ENCODE results near the gene RAB18. TPM values are rescaled to one million over a fixed set of nuclear protein-coding genes. Genes with fewer than 3 reads are reported as not detected.
"Not testable (repeated sequence)": the region's sequence is repeated elsewhere in the genome, so short reads cannot be mapped to it uniquely, and the experiment has no call there.

RAB18 gene
- total RNA-seq: 96.9 TPM

GRCh38 chr10:27504007-27504807, at the start of gene RAB18:
Gene RAB18 (plus strand): TSS chr10:27504304. CDS start chr10:27504370, 66 bp downstream.
- DNase-seq (ENCODE audit: low spot score) (peak; percentile 98), ATAC-seq (peak; percentile 99)
- intact Hi-C loops (cut with DNase I): no loop called here

DNA sequence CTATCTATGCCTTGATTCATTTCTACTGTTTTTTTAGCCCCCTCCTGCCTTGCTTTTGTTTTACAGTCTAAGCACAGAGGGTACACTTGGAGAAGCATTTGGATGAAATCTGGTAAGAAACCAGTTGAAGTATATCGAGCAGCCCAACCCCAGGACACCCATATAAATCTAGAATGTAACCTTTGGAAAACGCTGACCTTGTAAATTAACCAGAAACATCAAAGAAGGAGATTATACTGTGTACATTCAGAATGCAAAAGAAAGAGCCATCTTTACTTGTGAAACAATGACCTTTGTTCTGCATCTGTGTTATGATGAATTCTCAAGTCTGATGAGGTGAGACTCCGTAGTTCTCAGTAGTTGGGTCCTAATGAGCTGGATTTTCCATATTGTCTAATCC, 49.3 kb upstream of the RAB18 start:
- ATAC-seq: no peak
- intact Hi-C loops (cut with DNase I): no loop called here
- no peak for DNase-seq (ENCODE audit: low spot score)

- peak; percentile 55 for ATAC-seq
- intact Hi-C loops (cut with DNase I): no loop called here
- DNase-seq (ENCODE audit: low spot score): no peak
Observed at GRCh38 chr10:27457261-27457945, 46.7 kb upstream of the RAB18 start.

DNA sequence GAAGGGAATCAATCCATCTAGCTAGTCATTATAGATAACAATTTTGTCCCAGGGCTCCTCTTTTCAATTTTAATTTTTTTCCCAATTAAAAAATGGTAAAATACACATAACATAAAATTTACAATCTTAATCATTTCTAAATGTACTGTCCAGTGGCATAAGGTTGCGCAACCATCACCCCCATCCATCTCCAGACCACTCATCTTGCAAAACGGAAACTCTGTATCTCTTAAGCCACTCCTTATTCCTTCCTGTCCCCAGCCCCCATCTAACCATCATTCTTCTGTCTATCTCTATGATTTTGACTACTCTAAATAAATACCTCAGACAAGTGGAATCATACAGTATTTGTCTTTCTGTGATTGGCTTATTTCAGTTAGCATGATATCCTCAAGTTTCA, 46.1 kb upstream of the RAB18 start:
- DNase-seq (ENCODE audit: low spot score): no peak
- no peak for ATAC-seq
- intact Hi-C loops (cut with DNase I): no loop called here

DNA sequence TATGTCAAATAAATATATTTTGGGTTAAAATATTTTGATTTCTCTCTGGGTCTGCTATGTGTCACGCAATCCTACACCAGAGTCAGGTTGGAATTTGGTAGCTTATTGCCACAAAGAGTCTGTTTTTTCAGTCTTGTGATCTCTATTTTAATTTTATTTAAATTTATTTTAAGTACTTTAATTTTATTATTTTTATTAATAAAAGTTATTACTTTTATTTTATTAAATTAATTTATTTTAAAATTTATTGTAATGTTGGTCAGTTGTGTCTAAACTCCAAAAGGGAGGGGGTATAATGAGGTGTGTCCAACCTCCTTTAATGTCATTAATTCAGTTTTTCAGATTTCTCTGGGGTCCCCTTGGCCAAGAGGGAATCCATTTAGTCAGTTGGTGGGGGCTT, 42.8 kb upstream of the RAB18 start:
- intact Hi-C loops (cut with DNase I): no loop called here
- DNase-seq (ENCODE audit: low spot score) (no peak), ATAC-seq (no peak)

DNA sequence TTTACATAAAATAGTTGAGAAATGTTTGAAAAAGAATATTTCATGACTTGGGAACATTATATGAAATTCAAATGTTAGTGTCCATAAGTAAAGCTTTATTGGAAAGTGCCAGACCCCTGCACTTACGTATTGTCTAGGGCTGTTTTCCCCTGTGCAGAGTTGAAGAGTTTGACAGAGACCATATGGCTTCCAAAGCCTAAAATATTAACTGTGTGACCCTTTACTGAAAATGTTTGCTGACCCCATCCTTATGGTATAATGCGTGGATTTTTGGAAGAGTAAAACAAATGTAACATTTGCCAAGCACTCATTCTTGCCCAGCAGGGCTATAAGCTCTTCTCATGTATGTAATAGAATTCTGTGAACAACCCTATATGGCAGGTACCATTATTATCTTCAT, 40.1 kb upstream of the RAB18 start:
- no peak for DNase-seq (ENCODE audit: low spot score)
- intact Hi-C loops (cut with DNase I): no loop called here
- no peak for ATAC-seq

- no peak for DNase-seq (ENCODE audit: low spot score)
- no peak for ATAC-seq
- intact Hi-C loops (cut with DNase I): no loop called here
Observed at GRCh38 chr10:27464993-27465392, 39.1 kb upstream of the RAB18 start.

- ATAC-seq; intact Hi-C loops (cut with DNase I); DNase-seq (ENCODE audit: low spot score): not testable (repeated sequence)
Observed at GRCh38 chr10:27465596-27465995, 38.5 kb upstream of the RAB18 start.

DNA sequence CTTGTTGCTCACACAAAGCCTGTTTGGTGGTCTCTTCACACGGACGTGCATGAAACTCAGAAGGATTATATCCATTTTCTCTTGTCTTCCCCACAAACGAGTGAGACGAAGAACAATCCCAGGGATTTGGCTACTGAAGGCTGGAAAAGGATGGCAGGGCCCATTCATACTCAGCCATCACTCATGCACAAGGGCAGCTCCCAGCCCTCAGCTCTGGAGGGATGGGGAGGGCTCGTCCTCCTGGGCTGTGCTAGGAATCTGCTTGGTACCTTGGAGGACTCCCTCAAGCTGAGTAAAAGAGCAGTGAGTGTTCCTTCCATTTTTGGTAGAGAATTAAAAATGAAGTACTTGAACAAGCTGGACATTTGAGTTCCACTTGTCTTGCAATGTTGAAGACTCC, 33.2 kb upstream of the RAB18 start:
- no peak for ATAC-seq
- no peak for DNase-seq (ENCODE audit: low spot score)
- intact Hi-C loops (cut with DNase I): no loop called here

DNA sequence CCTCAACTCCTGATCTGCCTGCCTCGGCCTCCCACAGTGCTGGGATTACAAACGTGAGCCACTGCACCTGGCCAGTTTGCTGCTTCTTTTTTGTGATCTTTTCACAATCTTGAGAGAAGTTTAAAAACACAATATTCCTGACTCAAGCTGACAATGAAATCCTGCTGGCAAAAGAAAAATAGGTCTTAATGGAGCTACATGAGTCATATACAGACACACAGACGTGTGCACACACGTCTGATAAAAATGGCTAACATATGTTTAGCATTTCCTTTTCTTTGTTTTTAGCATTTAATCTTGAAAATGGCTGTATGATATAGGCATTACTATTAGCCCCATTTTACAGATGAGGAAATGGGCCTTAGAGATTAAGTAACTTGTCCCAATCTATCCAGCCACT, 29.4 kb upstream of the RAB18 start:
- no peak for DNase-seq (ENCODE audit: low spot score)
- no peak for ATAC-seq
- intact Hi-C loops (cut with DNase I): no loop called here

DNA sequence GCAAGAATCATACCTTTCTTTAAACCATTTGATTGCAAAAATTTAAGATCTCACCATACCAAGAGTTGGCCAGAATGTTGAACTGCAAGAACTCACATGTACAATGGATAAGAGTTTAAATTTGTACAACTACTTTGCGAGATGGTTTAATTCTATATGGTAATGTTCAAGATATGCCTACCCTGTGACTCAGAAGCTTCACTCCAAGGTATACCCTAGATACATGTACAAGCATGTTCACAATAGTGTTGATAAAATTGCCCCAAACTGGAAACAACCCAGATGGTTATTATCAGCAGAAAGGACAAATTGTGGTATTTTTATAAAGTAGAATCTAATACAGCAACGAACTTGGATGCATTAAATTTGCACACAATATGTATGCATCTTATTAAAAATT, 25.1 kb upstream of the RAB18 start:
- ATAC-seq (no peak), DNase-seq (ENCODE audit: low spot score) (no peak)
- intact Hi-C loops (cut with DNase I): no loop called here

- no peak for ATAC-seq
- intact Hi-C loops (cut with DNase I): no loop called here
- no peak for DNase-seq (ENCODE audit: low spot score)
Observed at GRCh38 chr10:27481486-27481885, 22.6 kb upstream of the RAB18 start.

GRCh38 chr10:27482984-27483956, 20.8 kb upstream of the RAB18 start:
- no peak for ATAC-seq
- intact Hi-C loops (cut with DNase I): no loop called here

GRCh38 chr10:27485368-27485767, 18.7 kb upstream of the RAB18 start:
- DNase-seq (ENCODE audit: low spot score) (no peak), ATAC-seq (no peak)
- intact Hi-C loops (cut with DNase I): no loop called here

More at GRCh38 chr10:27482984-27483956, 20.8 kb upstream of the RAB18 start:
- no peak for DNase-seq (ENCODE audit: low spot score)

GRCh38 chr10:27485986-27486385, 18.1 kb upstream of the RAB18 start:
- no peak for DNase-seq (ENCODE audit: low spot score)
- no peak for ATAC-seq
- intact Hi-C loops (cut with DNase I): no loop called here

GRCh38 chr10:27490807-27491206, 13.3 kb upstream of the RAB18 start:
- intact Hi-C loops (cut with DNase I): no loop called here
- no peak for DNase-seq (ENCODE audit: low spot score)
- ATAC-seq: no peak

DNA sequence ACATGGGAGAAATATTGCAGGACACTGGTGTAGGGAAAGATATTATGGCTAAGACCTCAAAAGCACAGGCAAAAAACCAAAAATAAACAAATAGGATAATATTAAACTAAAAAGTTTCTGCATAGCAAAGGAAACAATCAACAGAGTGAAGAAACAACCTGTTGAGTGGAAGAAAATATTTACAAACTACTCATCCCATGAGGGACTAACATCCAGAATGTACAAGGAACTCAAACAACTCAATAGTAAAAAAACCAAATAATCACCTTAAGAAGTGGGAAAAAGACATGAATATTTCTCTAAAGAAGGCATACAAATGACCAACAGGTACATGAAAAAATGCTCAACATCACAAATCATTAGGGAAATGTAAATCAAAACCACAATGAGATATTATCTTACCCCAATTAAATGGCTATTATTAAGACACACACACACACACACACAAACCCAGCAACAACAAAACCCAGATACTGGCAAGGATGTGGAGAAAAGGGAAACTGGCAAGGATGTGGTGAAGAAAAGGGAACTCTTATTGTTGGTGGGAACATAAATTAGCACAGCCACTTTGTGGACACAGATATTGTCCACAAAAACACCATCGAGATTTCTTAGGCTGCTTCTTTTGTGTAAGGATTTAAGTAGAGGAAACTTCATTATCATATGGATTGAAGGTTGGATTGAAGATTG, 9.8 kb upstream of the RAB18 start:
- intact Hi-C loops (cut with DNase I): no loop called here
- ATAC-seq (no peak), DNase-seq (ENCODE audit: low spot score) (no peak)

GRCh38 chr10:27496137-27496536, 8.0 kb upstream of the RAB18 start:
- intact Hi-C loops (cut with DNase I): no loop called here
- no peak for DNase-seq (ENCODE audit: low spot score)
- ATAC-seq: no peak

DNA sequence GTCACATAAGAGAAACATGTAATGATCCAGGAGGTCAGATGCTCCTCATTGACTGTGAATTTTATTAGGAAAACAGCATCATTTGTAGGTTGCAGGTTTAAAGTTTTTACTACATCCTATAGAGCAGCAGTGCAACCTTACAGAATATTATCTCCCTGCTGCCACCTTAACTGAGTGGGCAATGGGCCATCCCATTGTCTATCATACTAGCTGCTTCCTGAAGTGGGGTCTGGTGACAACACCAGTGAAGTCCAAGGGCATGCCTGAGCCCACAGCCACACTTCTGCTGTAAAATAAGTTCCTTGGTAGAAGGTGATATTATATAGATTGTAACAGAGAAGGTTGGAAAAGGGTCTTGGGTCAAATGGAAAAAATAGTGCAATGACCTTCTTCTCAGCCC, 4.0 kb upstream of the RAB18 start:
- intact Hi-C loops (cut with DNase I): no loop called here
- ATAC-seq (no peak), DNase-seq (ENCODE audit: low spot score) (no peak)
